ENCODE results near the gene TRIM3.

TRIM3 gene

DNA sequence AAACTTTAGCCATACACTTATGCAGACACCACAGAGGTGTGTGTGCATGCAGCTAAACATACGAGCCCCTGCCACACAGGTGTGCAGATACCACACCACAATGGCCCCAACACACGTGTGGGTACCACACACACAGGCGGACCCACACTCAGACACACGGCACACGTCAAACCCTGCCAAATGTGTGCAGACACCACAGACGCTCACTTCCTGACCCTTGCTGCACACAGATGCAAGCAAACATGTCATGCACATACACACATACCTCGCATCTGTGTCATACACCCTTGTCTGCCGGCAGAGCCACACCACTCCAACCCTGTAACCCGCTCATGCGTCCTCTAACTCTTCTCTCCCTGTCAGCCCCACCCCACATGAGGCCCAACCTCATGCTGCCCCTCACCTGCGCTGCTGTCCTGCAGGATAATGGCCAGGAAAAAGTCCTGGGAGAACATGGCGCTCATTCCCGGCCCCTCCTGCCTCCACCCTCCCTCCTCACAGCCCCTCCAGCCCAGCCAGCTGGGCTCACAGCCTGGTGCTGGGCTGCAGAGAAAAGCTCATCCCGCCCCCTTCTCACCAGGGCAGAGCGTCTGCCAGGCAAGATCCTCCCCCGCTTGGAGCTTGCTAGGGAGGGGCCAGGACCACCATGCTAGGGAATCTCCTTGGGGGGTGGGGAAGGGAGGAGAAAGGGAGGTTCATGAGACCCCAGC lies 69.2 kb downstream of the TRIM3 start:
- H3K4me3 ChIP-seq (ENCODE audit: low read depth, low read length), result no peak overlapping the region

DNA sequence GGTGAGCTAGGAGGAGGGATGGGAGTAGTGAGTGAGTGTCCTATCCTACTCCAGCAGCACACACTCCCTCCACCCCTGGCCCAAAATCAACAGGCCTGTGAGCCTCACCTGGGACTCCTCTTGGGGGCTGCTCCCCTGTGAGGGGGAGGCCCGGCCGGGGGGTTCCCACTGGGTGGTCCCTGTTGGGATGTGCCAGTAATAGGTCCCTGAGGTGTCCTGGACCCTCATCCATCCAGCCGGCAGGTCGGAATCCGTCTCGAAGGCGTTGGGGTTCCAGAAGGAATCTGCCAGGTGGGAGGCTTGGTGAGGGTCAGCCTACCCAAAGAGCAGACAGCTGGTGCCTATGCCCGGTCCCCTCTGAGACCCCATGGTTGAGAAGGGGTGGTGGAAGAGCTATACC lies 70.2 kb downstream of the TRIM3 start:
- H3K4me3 ChIP-seq (ENCODE audit: low read depth, low read length), result no peak overlapping the region

DNA sequence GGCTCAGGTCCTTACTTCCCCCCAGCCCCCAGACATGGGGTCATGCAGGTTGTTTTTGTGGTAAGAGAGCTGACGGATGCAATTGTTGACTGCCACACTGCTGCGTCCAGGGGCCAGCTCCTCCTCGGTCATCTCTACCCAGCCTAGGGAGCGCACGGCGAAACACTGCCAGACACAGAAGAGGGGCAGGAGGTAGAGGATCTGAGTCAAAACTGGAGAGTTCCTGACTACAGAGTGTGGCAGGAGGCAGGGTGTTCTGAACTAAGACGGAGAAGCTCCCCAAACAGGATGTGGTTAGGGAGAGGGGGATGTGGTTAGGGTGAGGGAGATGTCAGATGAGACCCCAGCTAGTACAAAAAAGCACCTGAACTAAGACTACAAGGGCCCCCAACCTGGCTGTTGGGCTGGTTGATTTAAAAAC lies 71.2 kb downstream of the TRIM3 start:
- no peak overlapping the region for H3K4me3 ChIP-seq (ENCODE audit: low read depth, low read length)

DNA sequence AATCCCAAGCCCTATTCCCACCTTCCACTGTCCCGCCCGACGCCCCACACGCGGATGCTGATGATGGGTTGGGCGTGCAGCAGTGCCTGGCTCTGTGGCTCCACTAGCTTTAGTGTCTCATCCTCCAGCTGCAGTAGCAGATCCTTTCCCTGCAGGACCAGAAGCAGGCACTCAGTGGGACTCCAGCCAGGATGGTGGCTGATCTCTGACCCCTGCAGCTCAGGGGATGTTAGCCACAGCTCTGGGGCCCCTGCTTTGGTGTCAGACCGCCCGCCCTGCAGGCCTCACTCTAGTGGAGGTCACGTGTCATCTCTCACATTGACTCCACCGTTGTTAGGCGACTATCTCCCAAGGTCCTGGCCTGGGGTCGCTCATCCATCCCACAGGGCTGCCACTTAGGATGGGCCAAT lies 71.7 kb downstream of the TRIM3 start:
- no peak overlapping the region for H3K4me3 ChIP-seq (ENCODE audit: low read depth, low read length)

DNA sequence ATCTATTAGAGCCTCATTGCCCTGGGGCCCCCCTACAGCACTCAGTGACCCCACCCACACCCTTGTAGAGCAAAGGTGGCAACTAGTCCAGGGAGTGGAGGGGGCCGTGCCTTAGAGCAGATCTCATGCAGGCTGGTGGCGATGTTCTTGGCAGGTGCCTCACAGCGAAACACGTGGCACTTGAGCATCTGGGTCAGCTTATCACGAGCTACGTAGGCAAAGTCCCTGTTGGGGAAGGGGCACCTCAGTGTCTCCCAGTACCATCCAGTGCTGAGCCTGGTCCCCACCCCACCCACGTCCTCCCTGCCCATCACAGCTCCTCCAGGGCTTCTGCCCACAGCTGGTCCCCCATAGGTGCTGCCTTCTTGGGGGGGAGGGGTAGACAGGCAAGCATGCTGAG lies 72.3 kb downstream of the TRIM3 start:
- no peak overlapping the region for H3K4me3 ChIP-seq (ENCODE audit: low read depth, low read length)

DNA sequence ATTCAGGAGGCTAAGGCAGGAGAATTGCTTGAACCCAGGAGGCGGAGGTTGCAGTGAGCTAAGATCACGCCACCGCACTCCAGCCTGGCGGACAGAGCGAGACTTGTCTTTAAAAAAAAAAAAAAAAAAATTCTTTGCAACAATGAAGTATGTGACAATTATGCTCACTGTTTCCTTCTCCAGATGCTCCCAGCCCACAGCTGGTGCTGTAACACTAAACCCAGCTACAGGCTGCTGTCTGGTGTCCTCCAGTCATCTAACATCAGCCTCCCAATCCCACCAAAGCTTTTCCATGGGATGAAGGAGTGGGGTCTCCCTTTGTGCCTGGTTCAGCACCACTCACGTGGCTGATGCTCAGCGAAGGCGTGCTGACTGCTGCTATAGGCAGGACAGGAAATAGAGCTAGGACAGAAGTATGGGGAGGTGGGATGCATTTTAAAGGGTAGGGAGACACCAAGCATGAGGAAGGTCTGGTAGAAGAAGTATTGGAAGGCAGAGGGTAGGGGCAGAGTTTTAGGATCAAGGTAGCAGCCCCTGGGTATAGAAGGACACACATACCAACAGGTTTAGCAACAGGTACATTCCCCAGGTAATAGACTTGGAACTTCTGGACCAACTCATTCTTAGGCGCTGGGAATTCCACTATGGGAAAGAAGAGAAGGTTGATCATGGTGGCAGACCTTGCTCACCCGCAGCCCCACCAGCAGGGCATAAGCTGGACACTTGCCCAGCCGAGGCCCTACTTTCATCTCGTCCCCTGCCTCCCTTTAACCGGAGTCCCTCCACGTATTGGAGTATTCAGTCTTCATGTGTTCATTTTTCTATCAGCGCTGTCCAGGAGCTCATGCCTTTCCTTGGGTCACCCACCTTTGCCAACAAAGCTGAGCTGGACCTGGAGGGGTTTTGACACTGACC lies 73.1 kb downstream of the TRIM3 start:
- H3K4me3 ChIP-seq (ENCODE audit: low read depth, low read length), result no peak overlapping the region

Measured in iPS-11a (cell line).